Mucosa of stomach (tissue), 1 donor: Measurements from ENCODE around the gene ARHGDIG.

Experiments used
- H3K27me3 ChIP-seq: one replicate; pipeline ENCODE4 v1.7.0; 2013; ENCODE audit warnings: mild to moderate bottlenecking, low read length; ENCODE audit not compliant: control insufficient read depth, insufficient read depth
- H3K36me3 ChIP-seq: one replicate; pipeline ENCODE4 v1.7.0; 2013; ENCODE audit warnings: low read length; ENCODE audit not compliant: control insufficient read depth, insufficient read depth
- H3K4me1 ChIP-seq: one replicate; pipeline ENCODE4 v1.7.0; 2013; ENCODE audit warnings: mild to moderate bottlenecking, low read length; ENCODE audit not compliant: control insufficient read depth, insufficient read depth
- H3K4me3 ChIP-seq: one replicate; pipeline ENCODE4 v1.7.0; 2013; ENCODE audit warnings: low read length
- H3K9ac ChIP-seq: one replicate; pipeline ENCODE4 v1.7.0; 2013; ENCODE audit warnings: mild to moderate bottlenecking, low read length, moderate library complexity
- H3K9me3 ChIP-seq: one replicate; pipeline ENCODE4 v1.7.0; 2013; ENCODE audit warnings: mild to moderate bottlenecking, low read length, moderate library complexity; ENCODE audit not compliant: control insufficient read depth
- donor health status: Pancreatic carcinoma.

The ARHGDIG gene

DNA sequence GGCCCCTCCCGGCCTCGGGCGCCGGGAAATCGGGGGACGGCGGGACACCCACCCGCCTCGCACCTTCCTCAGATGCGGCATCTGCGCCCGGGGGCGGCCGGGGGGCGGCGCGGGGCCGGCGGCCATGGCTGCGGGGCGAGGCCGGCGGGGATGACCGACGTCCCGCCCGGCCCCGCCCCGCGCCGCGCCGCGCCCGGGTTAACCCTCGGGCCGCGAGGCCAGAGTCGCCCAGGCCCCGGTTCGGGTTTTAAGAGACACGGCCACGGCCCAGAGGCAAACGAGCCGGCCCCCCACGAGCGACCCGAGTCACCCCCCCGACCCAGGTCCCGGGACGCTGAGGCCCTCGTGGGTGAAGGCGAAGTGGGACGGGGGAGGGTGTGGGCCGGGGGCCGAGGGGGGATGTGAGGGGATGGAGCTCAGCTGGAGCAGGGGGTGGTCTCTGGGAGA lies 4.6 kb upstream of the ARHGDIG start, which contains the start of gene RGS11:
Gene RGS11, minus strand, starts transcription at position 159 of the 447 bp plus-strand sequence. Its CDS starts 33 bp downstream, at position 126.
- no peaks in the 10 kb centered on the region for H3K36me3 ChIP-seq
- peaks cover 15% of the 10 kb centered on the region for H3K4me1 ChIP-seq
- H3K27me3 ChIP-seq, result peaks cover 32% of the 10 kb centered on the region
- no peaks in the 10 kb centered on the region for H3K9me3 ChIP-seq
- no peak within 1 kb of the TSS for H3K9ac ChIP-seq
- no peak within 1 kb of the TSS for H3K4me3 ChIP-seq

DNA sequence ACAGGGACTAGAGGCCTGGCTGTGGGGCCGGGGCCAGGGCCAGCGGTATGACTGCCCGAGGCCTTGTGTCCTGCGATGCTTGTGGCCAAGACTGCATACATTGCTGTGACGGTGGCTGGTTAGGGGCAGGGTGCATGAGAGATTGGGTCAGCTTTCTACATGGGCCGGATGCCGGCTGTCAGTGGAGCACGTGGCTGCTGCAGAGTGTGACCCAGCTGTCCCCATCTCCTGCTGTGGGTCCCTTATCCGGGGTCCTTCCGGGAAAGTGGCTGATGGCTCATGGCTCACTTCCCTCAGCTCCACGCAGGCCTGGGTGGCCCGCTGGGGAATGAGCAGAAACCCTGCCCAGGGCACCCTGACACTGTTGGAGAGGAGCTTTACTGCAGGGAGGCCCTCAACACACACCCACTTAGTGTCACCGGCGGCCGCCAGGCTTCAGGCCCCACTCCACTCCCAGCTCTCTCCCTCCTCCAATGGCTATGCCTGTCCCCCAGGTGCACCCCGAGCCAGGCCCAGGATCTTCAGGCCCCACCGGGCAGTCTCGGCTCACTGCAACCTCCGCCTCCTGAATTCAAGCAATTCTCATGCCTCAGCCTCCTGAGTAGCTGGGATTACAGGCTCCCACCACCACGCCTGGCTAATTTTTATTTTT lies 3.8 kb upstream of the ARHGDIG start:
- Histone ChIP-seq H3K9me3 (no peaks in the 10 kb centered on the region), H3K9ac (no peak overlapping the region), H3K4me1 (peaks cover 18% of the 10 kb centered on the region), H3K4me3 (no peak overlapping the region), H3K27me3 (peaks cover 37% of the 10 kb centered on the region), H3K36me3 (no peaks in the 10 kb centered on the region)

DNA sequence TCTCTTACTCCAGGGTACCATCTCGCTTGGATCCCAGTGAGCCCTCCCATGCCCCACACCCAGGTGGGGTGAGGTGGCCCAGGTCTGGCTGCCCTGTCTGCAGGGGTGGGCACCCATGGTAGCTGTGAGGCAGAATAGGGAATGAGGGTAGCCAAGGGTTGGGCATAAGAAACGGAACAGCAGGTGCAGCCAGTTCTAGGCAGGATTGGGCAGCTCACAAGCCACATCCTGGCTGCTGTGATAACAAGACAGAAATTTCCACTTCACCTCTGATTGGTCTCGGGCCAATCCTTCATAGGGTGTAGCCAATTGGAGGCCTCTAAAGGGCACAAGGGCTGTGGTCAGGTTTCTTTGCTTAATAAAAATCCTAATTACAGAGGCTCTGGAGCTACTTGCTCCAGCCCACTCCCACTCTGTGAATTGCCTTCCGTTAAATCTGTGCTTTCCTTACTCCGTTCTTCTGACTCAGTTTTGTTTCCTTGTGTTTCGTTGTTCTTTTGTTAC lies 1.5 kb upstream of the ARHGDIG start:
- Histone ChIP-seq H3K27me3 (peaks cover 38% of the 10 kb centered on the region), H3K4me1 (peaks cover 26% of the 10 kb centered on the region), H3K9ac (no peak overlapping the region), H3K9me3 (no peaks in the 10 kb centered on the region), H3K4me3 (no peak overlapping the region), H3K36me3 (no peaks in the 10 kb centered on the region)

DNA sequence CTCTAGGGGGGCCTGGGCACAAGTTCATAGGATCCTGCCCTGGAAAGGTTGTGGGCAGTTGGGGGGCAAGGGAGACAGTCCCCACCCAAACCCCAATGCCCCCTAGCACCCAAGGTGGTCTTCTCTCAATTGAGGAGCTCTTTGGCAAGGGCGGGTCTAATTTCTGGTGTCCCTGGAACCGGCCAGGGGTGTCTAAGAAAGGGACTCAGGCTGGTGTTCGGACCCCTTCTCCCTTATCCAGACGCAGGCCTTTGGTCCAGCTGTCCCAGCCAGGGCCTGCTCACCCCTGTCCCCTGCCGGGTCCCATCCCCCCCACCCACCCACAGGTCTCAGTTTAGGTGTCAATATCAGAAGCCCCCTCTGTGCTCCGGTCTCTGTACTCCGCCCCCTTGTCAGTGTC lies 860 bp upstream of the ARHGDIG start:
- H3K9ac ChIP-seq, result no peak overlapping the region
- H3K27me3 ChIP-seq, result peaks cover 32% of the 10 kb centered on the region
- H3K9me3 ChIP-seq, result no peaks in the 10 kb centered on the region
- H3K36me3 ChIP-seq, result no peaks in the 10 kb centered on the region
- no peak overlapping the region for H3K4me3 ChIP-seq
- peaks cover 21% of the 10 kb centered on the region for H3K4me1 ChIP-seq

DNA sequence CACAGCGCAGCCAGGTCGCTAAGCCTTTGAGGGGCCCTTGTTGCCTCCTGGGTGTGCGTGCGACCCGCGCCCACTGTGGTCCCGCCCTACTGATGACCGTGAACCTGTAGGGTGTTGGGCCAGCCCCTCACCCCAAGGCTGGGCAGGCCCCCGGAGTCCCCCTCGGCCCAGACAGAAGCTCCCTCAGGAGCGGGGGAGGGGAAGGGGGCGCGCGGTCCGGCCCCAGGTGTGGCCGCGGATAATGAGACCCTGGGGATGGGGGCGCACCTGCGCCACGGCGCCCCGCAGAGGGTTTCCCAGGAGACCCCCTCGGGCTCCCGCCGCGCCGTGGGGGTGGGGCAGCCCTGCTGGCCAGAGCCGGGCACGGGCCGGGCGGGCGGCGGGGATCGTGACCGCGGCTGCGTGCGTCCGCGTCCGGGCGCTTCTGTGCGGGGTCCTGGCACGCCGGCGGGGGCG lies 358 bp upstream of the ARHGDIG start:
- H3K4me3 ChIP-seq, result no peak overlapping the region
- H3K27me3 ChIP-seq, result peaks cover 27% of the 10 kb centered on the region
- H3K9me3 ChIP-seq, result no peaks in the 10 kb centered on the region
- no peaks in the 10 kb centered on the region for H3K36me3 ChIP-seq
- no peak overlapping the region for H3K9ac ChIP-seq
- peaks cover 17% of the 10 kb centered on the region for H3K4me1 ChIP-seq

DNA sequence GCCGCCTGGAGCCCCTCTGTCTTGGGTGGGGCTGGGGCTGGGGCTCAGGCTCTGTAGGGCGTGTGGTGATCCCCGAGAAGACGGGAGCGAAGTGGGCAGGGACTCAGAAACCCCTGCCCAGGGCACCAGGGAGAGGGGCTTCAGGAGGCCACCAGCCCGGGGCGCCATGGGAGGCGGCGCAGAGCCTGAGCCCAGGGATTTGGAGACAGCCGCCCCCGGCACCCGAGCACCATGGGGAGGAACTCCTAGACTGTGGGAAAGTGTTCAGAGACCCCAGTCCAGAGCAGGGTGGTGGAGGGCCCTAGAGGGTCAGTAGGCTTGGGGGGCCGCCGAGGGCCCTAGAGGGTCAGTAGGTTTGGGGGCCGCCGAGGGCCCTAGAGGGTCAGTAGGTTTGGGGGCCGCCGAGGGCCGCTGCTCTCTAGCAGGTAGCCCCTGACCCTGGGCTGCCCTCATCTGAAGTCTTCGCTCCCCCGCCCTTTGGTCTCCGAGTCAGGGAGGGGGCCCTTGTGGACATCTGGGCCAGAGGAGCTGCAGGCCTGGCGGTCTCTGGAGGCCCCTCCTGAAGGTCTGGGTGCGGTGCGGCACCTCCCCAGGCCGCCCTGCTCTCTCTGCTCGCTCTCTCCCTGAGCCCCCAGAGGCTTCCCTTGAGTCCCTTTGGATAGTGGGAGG lies 734 bp downstream of the ARHGDIG start:
- Histone ChIP-seq H3K9ac (no peak overlapping the region), H3K27me3 (peaks cover 20% of the 10 kb centered on the region), H3K4me1 (peaks cover 13% of the 10 kb centered on the region), H3K4me3 (no peak overlapping the region), H3K36me3 (no peaks in the 10 kb centered on the region), H3K9me3 (no peaks in the 10 kb centered on the region)

DNA sequence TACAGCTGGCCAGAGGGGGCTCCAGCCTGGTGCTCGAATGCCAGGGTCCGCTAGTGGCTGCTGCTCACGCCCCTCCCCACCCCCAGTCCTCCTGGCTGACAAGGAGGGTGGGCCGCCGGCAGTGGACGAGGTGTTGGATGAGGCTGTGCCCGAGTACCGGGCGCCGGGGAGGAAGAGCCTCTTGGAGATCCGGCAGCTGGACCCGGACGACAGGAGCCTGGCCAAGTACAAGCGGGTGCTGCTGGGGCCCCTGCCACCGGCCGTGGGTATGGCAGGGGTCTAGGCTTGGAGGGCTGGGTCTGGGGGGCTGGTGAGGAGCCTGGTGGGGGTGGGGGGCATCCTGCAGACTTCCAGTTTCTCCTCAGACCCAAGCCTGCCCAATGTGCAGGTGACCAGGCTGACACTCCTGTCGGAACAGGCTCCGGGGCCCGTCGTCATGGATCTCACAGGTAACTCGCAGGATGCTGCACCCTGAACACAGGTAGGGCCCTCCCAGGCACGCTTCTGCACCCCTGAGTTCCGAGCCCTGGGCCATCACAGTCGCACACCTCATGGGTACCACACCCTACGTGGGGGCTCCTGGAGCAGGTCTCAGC lies 1.4 kb downstream of the ARHGDIG start:
- no peaks in the 10 kb centered on the region for H3K9me3 ChIP-seq
- H3K36me3 ChIP-seq, result no peaks in the 10 kb centered on the region
- H3K9ac ChIP-seq, result no peak overlapping the region
- no peak overlapping the region for H3K4me3 ChIP-seq
- H3K27me3 ChIP-seq, result peaks cover 18% of the 10 kb centered on the region
- H3K4me1 ChIP-seq, result peaks cover 13% of the 10 kb centered on the region

DNA sequence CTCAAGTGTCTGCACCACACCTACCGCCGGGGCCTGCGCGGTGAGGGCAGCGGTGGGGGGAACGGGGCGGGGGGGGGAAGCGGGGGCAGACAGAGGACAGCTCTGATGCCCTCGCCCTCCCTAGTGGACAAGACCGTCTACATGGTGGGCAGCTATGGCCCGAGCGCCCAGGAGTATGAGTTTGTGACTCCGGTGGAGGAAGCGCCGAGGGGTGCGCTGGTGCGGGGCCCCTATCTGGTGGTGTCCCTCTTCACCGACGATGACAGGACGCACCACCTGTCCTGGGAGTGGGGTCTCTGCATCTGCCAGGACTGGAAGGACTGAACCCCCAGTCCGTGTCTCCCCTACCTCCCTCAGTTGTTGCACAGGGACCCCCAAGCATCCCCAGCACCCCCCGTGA lies 2.1 kb downstream of the ARHGDIG start:
- H3K36me3 ChIP-seq, result no peaks in the 10 kb centered on the region
- H3K4me1 ChIP-seq, result peaks cover 18% of the 10 kb centered on the region
- H3K27me3 ChIP-seq, result peaks cover 18% of the 10 kb centered on the region
- no peaks in the 10 kb centered on the region for H3K9me3 ChIP-seq
- H3K9ac ChIP-seq, result no peak overlapping the region
- H3K4me3 ChIP-seq, result no peak overlapping the region

DNA sequence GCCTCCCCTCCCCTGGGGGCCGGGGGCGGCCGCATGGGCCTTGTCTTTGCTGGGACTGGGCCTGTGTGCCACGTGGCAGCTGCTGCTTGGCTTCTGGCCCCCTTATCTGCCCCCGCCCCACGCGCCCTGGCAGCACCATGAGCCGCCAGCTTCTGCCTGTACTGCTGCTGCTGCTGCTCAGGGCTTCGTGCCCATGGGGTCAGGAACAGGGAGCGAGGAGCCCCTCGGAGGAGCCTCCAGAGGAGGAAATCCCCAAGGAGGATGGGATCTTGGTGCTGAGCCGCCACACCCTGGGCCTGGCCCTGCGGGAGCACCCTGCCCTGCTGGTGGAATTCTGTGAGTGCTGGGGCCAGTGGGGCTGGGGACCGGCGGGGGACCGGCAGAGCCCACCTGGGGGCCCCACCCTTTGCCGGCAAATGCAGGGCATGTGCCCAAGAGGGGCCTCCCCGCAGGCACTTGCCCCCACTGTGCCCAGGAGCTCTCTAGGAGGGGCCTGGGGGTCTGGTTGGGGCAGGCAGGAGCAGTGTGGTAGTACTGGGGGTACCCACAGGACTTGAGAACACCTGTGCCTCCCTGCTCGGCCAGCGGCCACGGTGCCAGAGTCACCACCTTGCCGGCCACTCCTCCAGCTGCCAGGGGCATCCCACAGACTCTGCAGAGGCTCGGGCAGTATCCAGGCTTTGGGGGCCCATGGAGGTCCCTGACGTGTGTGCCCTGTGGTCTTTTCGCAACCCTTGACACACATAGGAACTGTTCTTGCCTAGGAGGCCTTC lies 2.8 kb downstream of the ARHGDIG start, which contains the start of gene PDIA2:
Gene PDIA2, plus strand, starts transcription at position 132 of the 773 bp plus-strand sequence. Its CDS starts 6 bp downstream, at position 138.
- no peaks in the 10 kb centered on the region for H3K36me3 ChIP-seq
- peaks cover 18% of the 10 kb centered on the region for H3K4me1 ChIP-seq
- H3K4me3 ChIP-seq, result no peak within 1 kb of the TSS
- no peaks in the 10 kb centered on the region for H3K9me3 ChIP-seq
- H3K9ac ChIP-seq, result no peak within 1 kb of the TSS
- peaks cover 18% of the 10 kb centered on the region for H3K27me3 ChIP-seq

DNA sequence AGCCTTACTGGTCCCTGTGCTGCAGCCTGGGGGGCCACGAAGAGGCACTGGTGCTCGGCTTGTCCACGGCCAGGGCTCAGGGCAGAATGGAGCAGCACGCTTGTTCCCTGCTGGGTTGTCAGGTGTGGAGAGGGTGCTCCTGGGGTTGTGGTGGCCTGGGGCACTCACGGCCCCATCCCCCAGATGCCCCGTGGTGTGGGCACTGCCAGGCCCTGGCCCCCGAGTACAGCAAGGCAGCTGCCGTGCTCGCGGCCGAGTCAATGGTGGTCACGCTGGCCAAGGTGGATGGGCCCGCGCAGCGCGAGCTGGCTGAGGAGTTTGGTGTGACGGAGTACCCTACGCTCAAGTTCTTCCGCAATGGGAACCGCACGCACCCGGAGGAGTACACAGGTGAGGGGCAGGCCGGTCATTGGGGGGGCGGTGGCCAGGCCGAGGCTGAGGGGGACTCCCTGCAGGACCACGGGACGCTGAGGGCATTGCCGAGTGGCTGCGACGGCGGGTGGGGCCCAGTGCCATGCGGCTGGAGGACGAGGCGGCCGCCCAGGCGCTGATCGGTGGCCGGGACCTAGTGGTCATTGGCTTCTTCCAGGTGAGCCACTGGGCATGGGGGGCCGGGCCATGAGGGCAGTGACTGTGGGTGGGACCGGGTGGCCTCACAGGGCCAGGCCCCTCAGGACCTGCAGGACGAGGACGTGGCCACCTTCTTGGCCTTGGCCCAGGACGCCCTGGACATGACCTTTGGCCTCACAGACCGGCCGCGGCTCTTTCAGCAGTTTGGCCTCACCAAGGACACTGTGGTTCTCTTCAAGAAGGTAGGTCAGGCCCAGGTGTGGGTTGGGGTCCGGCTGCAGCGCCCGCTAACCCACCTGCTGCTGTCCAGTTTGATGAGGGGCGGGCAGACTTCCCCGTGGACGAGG lies 4.1 kb downstream of the ARHGDIG start:
- no peaks in the 10 kb centered on the region for H3K36me3 ChIP-seq
- no peak overlapping the region for H3K9ac ChIP-seq
- no peak overlapping the region for H3K4me3 ChIP-seq
- H3K27me3 ChIP-seq, result peaks cover 18% of the 10 kb centered on the region
- peaks cover 18% of the 10 kb centered on the region for H3K4me1 ChIP-seq
- H3K9me3 ChIP-seq, result no peaks in the 10 kb centered on the region
